ENCODE results near the gene CENPVL3.
A peak's percentile ranks its signal among the peaks of the same experiment; 100 is the strongest.
"Not testable (repeated sequence)": the region's sequence is repeated elsewhere in the genome, so short reads cannot be mapped to it uniquely, and the experiment has no call there.

CENPVL3 gene
- long read RNA-seq, result 0 reads

DNA sequence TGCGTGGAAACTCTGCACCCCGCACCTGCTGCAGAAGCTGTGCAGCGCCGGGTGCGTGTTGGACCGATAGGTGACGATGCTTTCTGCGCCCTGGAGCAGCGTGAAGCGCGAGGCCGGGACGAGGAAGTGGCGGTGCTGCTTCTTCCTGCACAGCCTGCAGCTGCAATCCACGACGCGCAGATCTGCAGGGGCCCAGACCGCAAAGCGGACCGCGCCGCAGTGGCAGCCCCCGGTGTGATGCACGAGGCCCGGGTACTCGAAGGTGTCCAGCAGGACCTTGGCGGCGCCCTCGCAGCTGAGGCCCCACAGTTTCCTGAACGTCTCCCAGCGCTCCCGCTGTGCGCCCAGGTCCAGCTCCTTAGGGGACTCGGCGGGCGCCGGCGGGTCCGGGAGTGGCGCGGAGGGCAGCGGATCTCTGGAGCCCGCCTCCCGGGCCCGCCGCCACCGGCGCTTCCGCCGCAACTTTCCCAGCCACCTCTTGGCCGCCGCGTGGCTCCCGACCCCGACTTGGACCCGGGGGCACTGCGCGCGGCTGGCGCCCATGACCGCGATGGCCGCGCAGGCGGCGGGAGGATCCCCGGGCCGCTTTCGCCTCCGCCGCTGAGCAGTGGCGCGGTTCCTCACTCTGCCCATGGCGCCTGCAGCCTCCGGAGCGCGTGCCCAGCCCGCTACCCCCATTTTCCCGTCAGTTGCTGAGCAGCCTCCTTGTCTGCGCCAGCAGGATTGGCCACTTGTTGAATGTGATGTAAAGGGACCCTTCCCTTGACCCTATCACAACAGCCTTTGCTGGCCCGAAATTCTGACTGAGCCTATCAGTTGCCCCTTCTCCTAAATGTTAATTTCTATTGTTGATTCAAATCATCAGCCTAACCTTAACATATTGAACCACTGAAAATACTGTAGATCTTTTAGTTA lies at the start of gene CENPVL3:
TSS of gene CENPVL3 (minus strand) at position 672 of the 915 bp plus-strand sequence. CDS start at position 633, 39 bp downstream.
- H3K27me3 ChIP-seq (ENCODE audit: insufficient read depth, poor library complexity, severe bottlenecking); DNase-seq (ENCODE audit: low read depth in 1 of 2, low spot score in 1 of 2); H3K4me3 ChIP-seq (replicated peaks; ENCODE audit: insufficient read depth, low read length); H3K27ac ChIP-seq (replicated peaks): not testable (repeated sequence)

DNA sequence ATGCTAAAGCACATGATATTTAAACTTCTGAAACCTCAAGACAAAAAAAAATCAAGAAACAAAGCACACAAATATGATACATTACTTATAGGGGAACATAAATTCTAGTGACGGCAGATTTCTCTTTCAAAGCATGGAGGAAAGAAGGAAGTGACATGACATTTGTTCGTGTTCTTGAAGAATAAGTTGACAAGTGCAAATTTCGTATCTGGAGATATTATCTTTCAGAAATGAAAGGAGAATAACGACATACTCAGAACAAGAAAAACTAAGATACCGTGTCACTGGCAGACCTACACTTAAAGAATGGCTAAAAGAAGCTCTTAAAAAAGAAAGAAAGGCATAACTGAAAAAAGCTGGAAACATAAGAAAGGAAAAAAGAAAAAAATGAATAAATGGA lies 47.3 kb upstream of the CENPVL3 start:
- TF ChIP-seq SPI1 (IDR thresholded peaks at IDR 0.05; ENCODE audit: borderline replicate concordance, low read depth), result no peak
- no peak for TF ChIP-seq GABPA (IDR thresholded peaks at IDR 0.05; ENCODE audit: low read depth)
- TF ChIP-seq, protein P1, sequence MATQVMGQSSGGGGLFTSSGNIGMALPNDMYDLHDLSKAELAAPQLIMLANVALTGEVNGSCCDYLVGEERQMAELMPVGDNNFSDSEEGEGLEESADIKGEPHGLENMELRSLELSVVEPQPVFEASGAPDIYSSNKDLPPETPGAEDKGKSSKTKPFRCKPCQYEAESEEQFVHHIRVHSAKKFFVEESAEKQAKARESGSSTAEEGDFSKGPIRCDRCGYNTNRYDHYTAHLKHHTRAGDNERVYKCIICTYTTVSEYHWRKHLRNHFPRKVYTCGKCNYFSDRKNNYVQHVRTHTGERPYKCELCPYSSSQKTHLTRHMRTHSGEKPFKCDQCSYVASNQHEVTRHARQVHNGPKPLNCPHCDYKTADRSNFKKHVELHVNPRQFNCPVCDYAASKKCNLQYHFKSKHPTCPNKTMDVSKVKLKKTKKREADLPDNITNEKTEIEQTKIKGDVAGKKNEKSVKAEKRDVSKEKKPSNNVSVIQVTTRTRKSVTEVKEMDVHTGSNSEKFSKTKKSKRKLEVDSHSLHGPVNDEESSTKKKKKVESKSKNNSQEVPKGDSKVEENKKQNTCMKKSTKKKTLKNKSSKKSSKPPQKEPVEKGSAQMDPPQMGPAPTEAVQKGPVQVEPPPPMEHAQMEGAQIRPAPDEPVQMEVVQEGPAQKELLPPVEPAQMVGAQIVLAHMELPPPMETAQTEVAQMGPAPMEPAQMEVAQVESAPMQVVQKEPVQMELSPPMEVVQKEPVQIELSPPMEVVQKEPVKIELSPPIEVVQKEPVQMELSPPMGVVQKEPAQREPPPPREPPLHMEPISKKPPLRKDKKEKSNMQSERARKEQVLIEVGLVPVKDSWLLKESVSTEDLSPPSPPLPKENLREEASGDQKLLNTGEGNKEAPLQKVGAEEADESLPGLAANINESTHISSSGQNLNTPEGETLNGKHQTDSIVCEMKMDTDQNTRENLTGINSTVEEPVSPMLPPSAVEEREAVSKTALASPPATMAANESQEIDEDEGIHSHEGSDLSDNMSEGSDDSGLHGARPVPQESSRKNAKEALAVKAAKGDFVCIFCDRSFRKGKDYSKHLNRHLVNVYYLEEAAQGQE (IDR thresholded peaks at IDR 0.05; ENCODE audit: insufficient replicate concordance, low read depth), result no peak
- TF ChIP-seq, protein P2, sequence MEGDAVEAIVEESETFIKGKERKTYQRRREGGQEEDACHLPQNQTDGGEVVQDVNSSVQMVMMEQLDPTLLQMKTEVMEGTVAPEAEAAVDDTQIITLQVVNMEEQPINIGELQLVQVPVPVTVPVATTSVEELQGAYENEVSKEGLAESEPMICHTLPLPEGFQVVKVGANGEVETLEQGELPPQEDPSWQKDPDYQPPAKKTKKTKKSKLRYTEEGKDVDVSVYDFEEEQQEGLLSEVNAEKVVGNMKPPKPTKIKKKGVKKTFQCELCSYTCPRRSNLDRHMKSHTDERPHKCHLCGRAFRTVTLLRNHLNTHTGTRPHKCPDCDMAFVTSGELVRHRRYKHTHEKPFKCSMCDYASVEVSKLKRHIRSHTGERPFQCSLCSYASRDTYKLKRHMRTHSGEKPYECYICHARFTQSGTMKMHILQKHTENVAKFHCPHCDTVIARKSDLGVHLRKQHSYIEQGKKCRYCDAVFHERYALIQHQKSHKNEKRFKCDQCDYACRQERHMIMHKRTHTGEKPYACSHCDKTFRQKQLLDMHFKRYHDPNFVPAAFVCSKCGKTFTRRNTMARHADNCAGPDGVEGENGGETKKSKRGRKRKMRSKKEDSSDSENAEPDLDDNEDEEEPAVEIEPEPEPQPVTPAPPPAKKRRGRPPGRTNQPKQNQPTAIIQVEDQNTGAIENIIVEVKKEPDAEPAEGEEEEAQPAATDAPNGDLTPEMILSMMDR (IDR thresholded peaks at IDR 0.05; ENCODE audit: insufficient read depth, low read length), result no peak
- no peak for TF ChIP-seq POLR2AphosphoS5 (IDR thresholded peaks at IDR 0.05; ENCODE audit: low read depth)
- no peak overlapping the region for H3K27ac ChIP-seq (replicated peaks)
- H3K27me3 ChIP-seq (ENCODE audit: insufficient read depth, poor library complexity, severe bottlenecking), result no peaks in the 10 kb centered on the region
- no peak for DNase-seq (ENCODE audit: low read depth in 1 of 2, low spot score in 1 of 2)
- H3K4me3 ChIP-seq (replicated peaks; ENCODE audit: insufficient read depth, low read length), result no peak overlapping the region

DNA sequence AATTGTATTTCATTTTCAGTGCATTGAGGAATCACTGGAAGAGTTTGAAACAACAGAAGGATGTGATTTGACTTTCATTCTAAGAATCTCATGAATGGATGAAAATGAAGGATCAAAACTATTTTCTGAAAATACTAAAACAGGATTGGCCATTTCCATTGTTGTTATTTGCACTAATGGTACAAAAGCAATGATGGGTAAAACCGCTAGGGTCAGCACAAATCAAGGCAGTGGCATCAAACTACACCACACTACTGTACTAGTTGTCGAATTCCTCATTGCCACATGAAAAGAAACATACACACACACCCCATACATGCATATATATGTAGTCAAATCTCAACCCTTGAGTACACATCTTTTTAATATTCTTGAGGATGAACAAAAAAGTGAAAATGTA lies 24.7 kb upstream of the CENPVL3 start:
- TF ChIP-seq SPI1 (IDR thresholded peaks at IDR 0.05; ENCODE audit: borderline replicate concordance, low read depth), result no peak
- Histone ChIP-seq H3K27ac (replicated peaks) (no peak overlapping the region), H3K27me3 (ENCODE audit: insufficient read depth, poor library complexity, severe bottlenecking) (peaks cover 3% of the 10 kb centered on the region), H3K4me3 (replicated peaks; ENCODE audit: insufficient read depth, low read length) (no peak overlapping the region)
- DNase-seq (ENCODE audit: low read depth in 1 of 2, low spot score in 1 of 2), result no peak

DNA sequence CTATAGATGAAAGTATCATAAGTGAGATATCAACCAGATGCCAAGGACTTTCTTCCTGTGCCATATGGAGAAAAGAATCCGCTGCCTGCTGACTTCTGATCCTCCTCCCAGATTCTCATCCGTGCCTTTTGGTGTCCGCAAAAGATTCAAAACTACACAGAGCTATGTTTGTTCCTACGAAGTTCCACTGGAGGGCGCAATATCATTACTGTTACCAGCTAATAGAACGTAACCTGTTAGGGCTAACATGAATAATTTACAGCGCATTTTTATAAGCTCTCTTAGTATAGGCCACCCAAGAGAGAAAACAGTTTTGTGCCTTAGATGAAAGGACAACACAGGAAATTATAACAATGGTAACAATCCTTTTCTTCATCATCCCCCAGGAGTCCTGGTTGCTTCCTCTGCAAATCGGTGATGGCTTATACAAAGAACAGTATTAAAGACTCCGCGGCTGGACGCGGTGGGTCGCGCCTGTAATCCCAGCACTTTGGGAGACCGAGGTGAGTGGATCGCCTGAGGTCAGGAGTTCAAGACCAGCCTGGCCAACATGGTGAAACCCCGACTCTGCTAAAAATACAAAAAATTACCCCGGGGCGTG lies 22.8 kb upstream of the CENPVL3 start:
- Histone ChIP-seq H3K27me3 (ENCODE audit: insufficient read depth, poor library complexity, severe bottlenecking) (peaks cover 3% of the 10 kb centered on the region), H3K4me3 (replicated peaks; ENCODE audit: insufficient read depth, low read length) (no peak overlapping the region), H3K27ac (replicated peaks) (no peak overlapping the region)
- DNase-seq (ENCODE audit: low read depth in 1 of 2, low spot score in 1 of 2), result peak in 1 of 2 experiments; percentile 9
- TF ChIP-seq SPI1 (IDR thresholded peaks at IDR 0.05; ENCODE audit: borderline replicate concordance, low read depth) (no peak), POLR2AphosphoS5 (IDR thresholded peaks at IDR 0.05; ENCODE audit: low read depth) (no peak), GABPA (IDR thresholded peaks at IDR 0.05; ENCODE audit: low read depth) (no peak)
- TF ChIP-seq, protein P1 (IDR thresholded peaks at IDR 0.05; ENCODE audit: insufficient replicate concordance, low read depth), result no peak
- TF ChIP-seq, protein P2 (IDR thresholded peaks at IDR 0.05; ENCODE audit: insufficient read depth, low read length), result no peak

DNA sequence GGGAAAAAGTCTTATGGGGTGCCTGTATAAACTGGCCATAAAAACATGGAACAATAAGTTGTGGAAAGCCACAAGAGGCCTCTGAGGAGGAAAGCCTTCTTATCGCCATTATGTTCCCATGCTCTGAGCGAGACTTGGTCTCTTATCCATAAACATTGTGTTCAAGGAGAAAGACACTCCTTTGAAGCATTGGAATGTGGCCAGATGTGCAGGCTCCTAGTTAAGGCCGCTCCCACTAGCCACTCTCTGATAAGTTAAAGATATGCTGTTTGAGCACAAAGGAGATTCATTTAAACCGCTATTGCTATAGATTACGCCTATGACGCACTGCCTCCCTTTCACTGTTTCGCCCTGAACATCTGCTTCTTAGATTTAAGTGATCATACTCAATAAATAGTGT lies 17.8 kb upstream of the CENPVL3 start:
- H3K27ac ChIP-seq (replicated peaks); H3K27me3 ChIP-seq (ENCODE audit: insufficient read depth, poor library complexity, severe bottlenecking); DNase-seq (ENCODE audit: low read depth in 1 of 2, low spot score in 1 of 2); H3K4me3 ChIP-seq (replicated peaks; ENCODE audit: insufficient read depth, low read length): not testable (repeated sequence)

Measured in HL-60 (cell line).